K562 (cell line): ENCODE data around the gene TCF12. TPM values are rescaled to one million over a fixed set of nuclear protein-coding genes. Genes with fewer than 3 reads are reported as not detected.

Source experiments
- ATAC-seq: fragments of 200-7000 bp; cut with Tn5 transposase; 3 replicates; pipeline ENCODE4 v1.9.1; 2020; ENCODE audit warnings: moderate library complexity
- BruUV-seq: library from RNA; stranded (reverse); fragments of 400-500 nt; replicated peaks from 2 replicates; lab custom pipeline; 2021; lab: Mats Ljungman, UMichigan
- CTCF ChIA-PET: fragments of 300-600 bp; formaldehyde crosslinking; extraction: SDS; loops from one replicate; lab custom pipeline; 2021; ENCODE audit warnings: low intra/inter-chr PET ratio; lab: Yijun Ruan, JAX
- POLR2A ChIA-PET: fragments of 300-600, 350-650 bp; sonication (Branson Sonifier 250); formaldehyde crosslinking; extraction: SDS; loops from one replicate; lab custom pipeline; 2021; ENCODE audit warnings: antibody characterized with exemption, inconsistent platforms; lab: Yijun Ruan, JAX
- DNase-seq, 4 experiments: peaks; one replicate each; pipeline versions ENCODE4 v3.0.0 to v3.0.0-alpha.2; 2011 to 2018; ENCODE audit warnings: low spot score in 3 of 4, mixed read lengths in 3 of 4; ENCODE audit errors: extremely low read depth in 1 of 4
- FAIRE-seq: peaks from 2 replicates; lab custom pipeline; 2011; peaks lifted over from hg19 to GRCh38; lab: Jason Lieb, UNC
- H2AFZ ChIP-seq: 2 replicates; pipeline ENCODE4 v1.6.0; 2011; ENCODE audit warnings: low read depth, low read length, control low read depth, inconsistent platforms
- H3K27ac ChIP-seq: fragments of 200-600 bp; 3 replicates; pipeline ENCODE4 v1.8.0; 2011; ENCODE audit warnings: low read depth, mild to moderate bottlenecking, control low read depth, inconsistent platforms, low read length, moderate library complexity, mixed read lengths; ENCODE audit errors: extremely low read depth
- H3K27me3 ChIP-seq, 2 experiments: fragments of 300-600 bp in 1 of 2; 2 replicates in 1 of 2; 3 replicates in 1 of 2; pipeline versions ENCODE4 v1.6.0 to v1.8.0; 2011; ENCODE audit warnings: inconsistent platforms in 2 of 2, low read length in 2 of 2, mild to moderate bottlenecking in 1 of 2, mixed read lengths in 1 of 2, moderate library complexity in 1 of 2; ENCODE audit not compliant: control insufficient read depth in 2 of 2, insufficient read depth in 2 of 2
- H3K36me3 ChIP-seq: fragments of 300-600 bp; 3 replicates; pipeline ENCODE4 v1.8.0; 2011; ENCODE audit warnings: mild to moderate bottlenecking, low read length, inconsistent platforms; ENCODE audit not compliant: control insufficient read depth, insufficient read depth
- H3K4me1 ChIP-seq, 2 experiments: fragments of 200-600 bp in 1 of 2; replicated peaks in 1 of 2; 2 replicates in 1 of 2; 3 replicates in 1 of 2; pipeline versions ENCODE4 v1.5.1 to v1.8.0; 2011; ENCODE audit warnings: inconsistent platforms in 2 of 2, low read length in 2 of 2, mild to moderate bottlenecking in 1 of 2, mixed read lengths in 1 of 2, moderate library complexity in 1 of 2; ENCODE audit not compliant: control insufficient read depth in 2 of 2, insufficient read depth in 2 of 2
- H3K4me2 ChIP-seq: 2 replicates; pipeline ENCODE4 v1.6.1; 2011; ENCODE audit warnings: low read length, control low read depth, inconsistent platforms, mixed read lengths; ENCODE audit not compliant: insufficient read depth
- H3K4me3 ChIP-seq: fragments of 200-600 bp; sonication (generic), shearing (Covaris generic); 2 replicates; pipeline ENCODE4 v1.5.1; 2016; ENCODE audit warnings: control low read depth, inconsistent platforms
- H3K79me2 ChIP-seq: fragments of 200-600 bp; 3 replicates; pipeline ENCODE4 v1.8.0; 2011; ENCODE audit warnings: low read length, inconsistent platforms; ENCODE audit not compliant: control insufficient read depth, insufficient read depth
- H3K9ac ChIP-seq, 2 experiments: 2 replicates each; pipeline versions ENCODE4 v1.6.0 to v1.6.1; 2011; ENCODE audit warnings: low read depth in 2 of 2, low read length in 2 of 2, control low read depth in 1 of 2, inconsistent platforms in 1 of 2, mild to moderate bottlenecking in 1 of 2, mixed read lengths in 1 of 2; ENCODE audit not compliant: insufficient read depth in 1 of 2
- H3K9me1 ChIP-seq: one replicate; pipeline ENCODE4 v1.6.0; 2011; ENCODE audit warnings: inconsistent platforms, mild to moderate bottlenecking, low read length, moderate library complexity; ENCODE audit not compliant: control insufficient read depth, insufficient read depth
- H3K9me3 ChIP-seq: replicated peaks from 2 replicates; pipeline ENCODE4 v1.5.1; 2011; ENCODE audit warnings: low read depth, low read length, inconsistent platforms; ENCODE audit not compliant: control insufficient read depth, insufficient read depth
- H4K20me1 ChIP-seq: replicated peaks from 2 replicates; pipeline ENCODE4 v1.6.1; 2011; ENCODE audit warnings: low read length, inconsistent platforms, mixed read lengths; ENCODE audit not compliant: control insufficient read depth, insufficient read depth
- ARHGAP35 ChIP-seq: fragments of 450-650 bp; IDR thresholded peaks from 2 replicates; pipeline ENCODE4 v1.6.1; 2018; ENCODE audit not compliant: partially characterized antibody
- CBFA2T2 ChIP-seq: fragments of 450-650 bp; conservative IDR thresholded peaks from 2 replicates; pipeline ENCODE4 v1.6.1; 2017; ENCODE audit warnings: mild to moderate bottlenecking
- CBFA2T3 ChIP-seq: fragments of 450-650 bp; IDR thresholded peaks from 2 replicates; pipeline ENCODE4 v1.6.1; 2017
- CCNT2 ChIP-seq: IDR thresholded peaks from 2 replicates; pipeline ENCODE4 v1.6.1; 2011; ENCODE audit warnings: borderline replicate concordance, low read depth, mild to moderate bottlenecking, moderate library complexity, mixed read lengths, low read length; ENCODE audit not compliant: insufficient read length; ENCODE audit errors: extremely low read depth
- EWSR1 ChIP-seq: fragments of 450-650 bp; IDR thresholded peaks from 2 replicates; pipeline ENCODE4 v1.6.1; 2018; ENCODE audit warnings: borderline replicate concordance, mild to moderate bottlenecking, low read depth, moderate library complexity; ENCODE audit not compliant: partially characterized antibody
- GATAD2B ChIP-seq: fragments of 450-650 bp; IDR thresholded peaks from 2 replicates; pipeline ENCODE4 v1.6.1; 2017; ENCODE audit warnings: mild to moderate bottlenecking, borderline replicate concordance
- JUNB ChIP-seq: fragments of 450-650 bp; formaldehyde crosslinking; conservative IDR thresholded peaks from 2 replicates; pipeline ENCODE4 v1.4.0; 2020; ENCODE audit warnings: mild to moderate bottlenecking
- MAFK ChIP-seq: IDR thresholded peaks from 2 replicates; pipeline ENCODE4 v1.6.1; 2011; ENCODE audit warnings: low read length, improper control_type of control experiment
- PTTG1 ChIP-seq: fragments of 450-650 bp; IDR thresholded peaks from 2 replicates; pipeline ENCODE4 v1.6.1; 2016; ENCODE audit warnings: low read depth, mild to moderate bottlenecking, missing genetic modification characterization, missing compliant biosample characterization
- RBM22 ChIP-seq: fragments of 200-400 bp; formaldehyde crosslinking; IDR thresholded peaks from 2 replicates; pipeline ENCODE4 v1.6.1; 2018; ENCODE audit warnings: low read length, low read depth; ENCODE audit not compliant: poor library complexity, severe bottlenecking
- SMARCA4 ChIP-seq: fragments of 450-650 bp; IDR thresholded peaks from 2 replicates; pipeline ENCODE4 v1.6.1; 2016
- TSC22D4 ChIP-seq: fragments of 450-650 bp; IDR thresholded peaks from 2 replicates; pipeline ENCODE4 v1.6.1; 2016; ENCODE audit warnings: missing genetic modification characterization, missing biosample characterization, control low read depth
- ZNF398 ChIP-seq: fragments of 250-450 bp; sonication (Bioruptor Pico); IDR thresholded peaks from 2 replicates; pipeline ENCODE4 v1.8.0; 2021; ENCODE audit warnings: moderate library complexity, mild to moderate bottlenecking, inconsistent platforms
- ZNF668 ChIP-seq: fragments of 250-450 bp; sonication (Bioruptor Pico); IDR thresholded peaks from 2 replicates; pipeline ENCODE4 v1.8.0; 2022; ENCODE audit warnings: mild to moderate bottlenecking, inconsistent platforms
- ZNF780A ChIP-seq: fragments of 250-450 bp; sonication (Bioruptor Pico); IDR thresholded peaks from 2 replicates; pipeline ENCODE4 v1.5.0; 2021; ENCODE audit warnings: mild to moderate bottlenecking
- WGBS: fragments of 100-300 bp; shearing (Covaris generic); methylation state at CpG from one replicate; pipeline ENCODE4 v1.1.6; 2016; ENCODE audit warnings: low coverage, mixed read lengths; ENCODE audit not compliant: insufficient coverage; ENCODE audit errors: missing lambda C conversion rate; 5-methylcytosine and 5-hydroxymethylcytosine counted together
- in situ Hi-C: fragments of 300-500 bp; cut with MboI; formaldehyde crosslinking; loops from 4 replicates; pipeline ENCODE4 v1.15.0; 2018; ENCODE audit warnings: inconsistent platforms, mixed read lengths
- intact Hi-C: fragments of 100-400 bp; cut with micrococcal nuclease; formaldehyde crosslinking; loops from 2 replicates; pipeline ENCODE4 v1.14.2; 2022
- polyA plus RNA-seq, 8 experiments: library from polyadenylated mRNA; depleted of rRNA in 4 of 8; stranded (reverse) in 5 of 8; unstranded in 3 of 8; fragments of >200 nt; fragmentation: Nextera tagmentation in 2 of 8; fragmentation: Illumina TruSeq in 1 of 8; extraction: Ambion mirVana in 2 of 8; extraction: Trizol in 1 of 8; gene quantifications; 2 replicates each; pipeline versions ENCODE4 v1.2.1 to v1.2.3, GENCODE V29; 2011 to 2014; ENCODE audit warnings: inconsistent platforms in 1 of 8, missing spikeins in 1 of 8
- total RNA-seq, 7 experiments: library from RNA; depleted of rRNA in 6 of 7; stranded (reverse); fragments of >200 nt in 6 of 7; fragmentation: Illumina TruSeq in 2 of 7; extraction: Trizol in 2 of 7; gene quantifications; 2 replicates each; pipeline versions ENCODE4 v1.2.1 to v1.2.3, GENCODE V29; 2011 to 2021; ENCODE audit warnings: low replicate concordance in 1 of 7

The TCF12 gene
- total and polyA plus RNA-seq, 9 of the 15 experiments (the other 6 are each of a cell fraction or from before 2014, with no cell fraction given) = 10.5 to 132 (median 52.9) TPM

- intact Hi-C loops = no loop called here
- CTCF ChIA-PET = no interaction called here
- Histone ChIP-seq H3K4me1 (no peaks in the 10 kb centered on the region; a peak in 1 of 5 replicates), H3K9ac (no peak overlapping the region), H3K27me3 (no peaks in the 10 kb centered on the region), H2AFZ (no peak overlapping the region), H3K36me3 (no peaks in the 10 kb centered on the region), H3K9me1 (no peaks in the 10 kb centered on the region), H3K4me2 (no peak overlapping the region), H3K27ac (no peak overlapping the region), H3K79me2 (no peaks in the 10 kb centered on the region), H3K9me3 (no peaks in the 10 kb centered on the region), H4K20me1 (no peaks in the 10 kb centered on the region), H3K4me3 (no peak overlapping the region)
- TF ChIP-seq ZNF780A (CRISPR knock-in tag) (no peak), CBFA2T3 (peak; percentile 8; the same call in 1 of the 2 replicates)
- FAIRE-seq (no peak), ATAC-seq (no peak), DNase-seq (no peak)
- no TSS peak for BruUV-seq
- WGBS = 19% methylated on average over 3 of the region's 3 CpGs
- POLR2A ChIA-PET = interaction anchor here (0.6 kb wide), 1 partner anchor 23 kb away, joined by 3 read pairs; no protein-coding TSS in a partner anchor
- in situ Hi-C loops = no loop called here
These were observed 23.8 kb upstream of the TCF12 start for GRCh38 chr15:56894601-56895000.

- 11% methylated on average over 2 of the region's 2 CpGs for WGBS
- no peak overlapping the region for H3K9ac ChIP-seq
- FAIRE-seq (no peak), DNase-seq (no peak), ATAC-seq (no peak)
- H2AFZ ChIP-seq = no peak overlapping the region
- no peak overlapping the region for H3K4me2 ChIP-seq
- no peaks in the 10 kb centered on the region for H3K9me1 ChIP-seq
- no peaks in the 10 kb centered on the region; a peak in 1 of 5 replicates for H3K4me1 ChIP-seq
- ChIA-PET CTCF (no interaction called here), POLR2A (interaction anchor here (0.7 to 1.0 kb wide), 2 partner anchors 10 to 533 kb away, joined by 3 to 6 read pairs; no protein-coding TSS in a partner anchor)
- H3K4me3 ChIP-seq = no peak overlapping the region
- no peak for TF ChIP-seq CCNT2
- TF ChIP-seq TSC22D4 (tag) = no peak
- no peak for TF ChIP-seq EWSR1
- no peak for TF ChIP-seq GATAD2B
- no peak for TF ChIP-seq MAFK
- no peak for TF ChIP-seq JUNB (CRISPR knock-in tag)
- TF ChIP-seq ZNF668 (CRISPR knock-in tag) = no peak
- TF ChIP-seq ZNF398 = no peak
- no peak for TF ChIP-seq ARHGAP35
- no peak for TF ChIP-seq PTTG1 (tag)
- no peak for TF ChIP-seq SMARCA4
- no peak for TF ChIP-seq RBM22
- no peak for TF ChIP-seq CBFA2T2
- H3K27ac ChIP-seq = no peak overlapping the region
- in situ Hi-C loops (no loop called here), intact Hi-C loops (no loop called here)
- H3K36me3 ChIP-seq = no peaks in the 10 kb centered on the region
- no peaks in the 10 kb centered on the region for H3K9me3 ChIP-seq
- no peaks in the 10 kb centered on the region for H4K20me1 ChIP-seq
- no TSS peak for BruUV-seq
- no peaks in the 10 kb centered on the region for H3K27me3 ChIP-seq
- no peaks in the 10 kb centered on the region for H3K79me2 ChIP-seq
These were observed 16.5 kb upstream of the TCF12 start for GRCh38 chr15:56901931-56902330.
